SK-N-SH treated with all-trans-retinoic acid at 6 μM for 48 hours (cell line): ENCODE results near the gene VWA5B2.

Experiments
- ARNTL ChIP-seq: fragments of 450-650 bp; formaldehyde crosslinking; IDR thresholded peaks from 2 replicates; pipeline ENCODE4 v1.5.0; 2020; ENCODE audit warnings: low read depth, mild to moderate bottlenecking, moderate library complexity, borderline replicate concordance
- ESRRG ChIP-seq: fragments of 250-450 bp; sonication (Bioruptor Pico); IDR thresholded peaks from 2 replicates; pipeline ENCODE4 v1.6.1; 2021; ENCODE audit warnings: mild to moderate bottlenecking
- PPARA ChIP-seq: fragments of 250-450 bp; sonication (Bioruptor Pico); IDR thresholded peaks from 2 replicates; pipeline ENCODE4 v1.5.0; 2020; ENCODE audit warnings: mild to moderate bottlenecking, borderline replicate concordance
- SNAI2 ChIP-seq: fragments of 250-450 bp; sonication (Bioruptor Pico); IDR thresholded peaks from 2 replicates; pipeline ENCODE4 v1.5.0; 2020; ENCODE audit warnings: mild to moderate bottlenecking, moderate library complexity
- TCF4 ChIP-seq: fragments of 250-450 bp; sonication (Bioruptor Pico); IDR thresholded peaks from 2 replicates; pipeline ENCODE4 v1.8.0; 2021; ENCODE audit warnings: mild to moderate bottlenecking, moderate library complexity, borderline replicate concordance
- TF ChIP-seq, protein P1 (sequence below): fragments of 250-450 bp; sonication (Bioruptor Pico); IDR thresholded peaks from 2 replicates; pipeline ENCODE4 v1.8.0; 2020; ENCODE audit warnings: mild to moderate bottlenecking, moderate library complexity, borderline replicate concordance
- TF ChIP-seq, protein P2 (sequence below): fragments of 250-450 bp; sonication (Bioruptor Pico); IDR thresholded peaks from 2 replicates; pipeline ENCODE4 v1.8.0; 2021; ENCODE audit warnings: low read depth, mild to moderate bottlenecking, moderate library complexity, borderline replicate concordance
- TF ChIP-seq, protein P3 (sequence below): fragments of 250-450 bp; sonication (Bioruptor Pico); IDR thresholded peaks from 2 replicates; pipeline ENCODE4 v1.5.1; 2020; ENCODE audit warnings: low read depth, mild to moderate bottlenecking, moderate library complexity

DNA sequence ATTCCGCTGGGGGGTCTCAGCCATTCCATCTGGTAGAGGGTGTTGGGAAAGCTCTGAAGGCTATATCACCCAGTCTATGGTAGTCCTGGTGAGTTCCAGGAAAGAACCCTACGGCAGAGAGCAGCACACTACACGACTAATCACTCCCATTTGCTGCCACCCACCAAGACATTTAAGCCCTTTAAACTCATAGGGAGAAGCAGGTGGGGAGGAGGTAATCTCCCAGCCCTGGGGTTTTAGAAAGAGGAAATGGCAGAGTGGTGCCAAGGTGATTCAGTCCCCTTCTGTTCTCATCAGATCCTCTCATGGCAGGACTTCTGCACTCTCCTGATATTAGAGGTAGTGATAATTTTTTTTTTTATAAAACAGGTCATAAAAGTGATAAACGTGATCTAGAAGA is 10.6 kb upstream of the VWA5B2 start:
- TF ChIP-seq SNAI2 = no peak
- TF ChIP-seq ESRRG (CRISPR knock-in tag) = no peak
- TF ChIP-seq, protein P1, sequence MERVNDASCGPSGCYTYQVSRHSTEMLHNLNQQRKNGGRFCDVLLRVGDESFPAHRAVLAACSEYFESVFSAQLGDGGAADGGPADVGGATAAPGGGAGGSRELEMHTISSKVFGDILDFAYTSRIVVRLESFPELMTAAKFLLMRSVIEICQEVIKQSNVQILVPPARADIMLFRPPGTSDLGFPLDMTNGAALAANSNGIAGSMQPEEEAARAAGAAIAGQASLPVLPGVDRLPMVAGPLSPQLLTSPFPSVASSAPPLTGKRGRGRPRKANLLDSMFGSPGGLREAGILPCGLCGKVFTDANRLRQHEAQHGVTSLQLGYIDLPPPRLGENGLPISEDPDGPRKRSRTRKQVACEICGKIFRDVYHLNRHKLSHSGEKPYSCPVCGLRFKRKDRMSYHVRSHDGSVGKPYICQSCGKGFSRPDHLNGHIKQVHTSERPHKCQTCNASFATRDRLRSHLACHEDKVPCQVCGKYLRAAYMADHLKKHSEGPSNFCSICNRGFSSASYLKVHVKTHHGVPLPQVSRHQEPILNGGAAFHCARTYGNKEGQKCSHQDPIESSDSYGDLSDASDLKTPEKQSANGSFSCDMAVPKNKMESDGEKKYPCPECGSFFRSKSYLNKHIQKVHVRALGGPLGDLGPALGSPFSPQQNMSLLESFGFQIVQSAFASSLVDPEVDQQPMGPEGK = no peak
- TF ChIP-seq, protein P2, sequence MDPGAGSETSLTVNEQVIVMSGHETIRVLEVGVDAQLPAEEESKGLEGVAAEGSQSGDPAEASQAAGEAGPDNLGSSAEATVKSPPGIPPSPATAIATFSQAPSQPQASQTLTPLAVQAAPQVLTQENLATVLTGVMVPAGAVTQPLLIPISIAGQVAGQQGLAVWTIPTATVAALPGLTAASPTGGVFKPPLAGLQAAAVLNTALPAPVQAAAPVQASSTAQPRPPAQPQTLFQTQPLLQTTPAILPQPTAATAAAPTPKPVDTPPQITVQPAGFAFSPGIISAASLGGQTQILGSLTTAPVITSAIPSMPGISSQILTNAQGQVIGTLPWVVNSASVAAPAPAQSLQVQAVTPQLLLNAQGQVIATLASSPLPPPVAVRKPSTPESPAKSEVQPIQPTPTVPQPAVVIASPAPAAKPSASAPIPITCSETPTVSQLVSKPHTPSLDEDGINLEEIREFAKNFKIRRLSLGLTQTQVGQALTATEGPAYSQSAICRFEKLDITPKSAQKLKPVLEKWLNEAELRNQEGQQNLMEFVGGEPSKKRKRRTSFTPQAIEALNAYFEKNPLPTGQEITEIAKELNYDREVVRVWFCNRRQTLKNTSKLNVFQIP = no peak
- no peak for TF ChIP-seq PPARA (CRISPR knock-in tag)
- no peak for TF ChIP-seq TCF4 (CRISPR knock-in tag)
- TF ChIP-seq, protein P3, sequence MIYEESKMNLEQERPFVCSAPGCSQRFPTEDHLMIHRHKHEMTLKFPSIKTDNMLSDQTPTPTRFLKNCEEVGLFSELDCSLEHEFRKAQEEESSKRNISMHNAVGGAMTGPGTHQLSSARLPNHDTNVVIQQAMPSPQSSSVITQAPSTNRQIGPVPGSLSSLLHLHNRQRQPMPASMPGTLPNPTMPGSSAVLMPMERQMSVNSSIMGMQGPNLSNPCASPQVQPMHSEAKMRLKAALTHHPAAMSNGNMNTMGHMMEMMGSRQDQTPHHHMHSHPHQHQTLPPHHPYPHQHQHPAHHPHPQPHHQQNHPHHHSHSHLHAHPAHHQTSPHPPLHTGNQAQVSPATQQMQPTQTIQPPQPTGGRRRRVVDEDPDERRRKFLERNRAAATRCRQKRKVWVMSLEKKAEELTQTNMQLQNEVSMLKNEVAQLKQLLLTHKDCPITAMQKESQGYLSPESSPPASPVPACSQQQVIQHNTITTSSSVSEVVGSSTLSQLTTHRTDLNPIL = no peak
- no peak for TF ChIP-seq ARNTL (CRISPR knock-in tag)
